Activated B cell treated with CpG ODN at 0.5 μM for 24 hours (primary cell): ENCODE results near the gene STEAP3. TPM values are rescaled to one million over a fixed set of nuclear protein-coding genes. Genes with fewer than 3 reads are reported as not detected.

Experiments used
- ATAC-seq: fragments of 200-7000 bp; cut with Tn5 transposase; one replicate; pipeline ENCODE4 v1.10.0; 2021; ENCODE audit warnings: low read depth, mild to moderate bottlenecking, moderate library complexity
- CTCF ChIA-PET: fragments of 350-600 bp; sonication (Branson Sonifier 250); formaldehyde crosslinking; loops from one replicate; lab custom pipeline; 2021; ENCODE audit warnings: antibody characterized with exemption; lab: Charles Lee
- POLR2A ChIA-PET: fragments of 350-600 bp; sonication (Branson Sonifier 250); formaldehyde crosslinking; loops from one replicate; lab custom pipeline; 2021; ENCODE audit warnings: antibody characterized with exemption; lab: Charles Lee
- DNase-seq: peaks from one replicate; pipeline ENCODE4 v3.0.0; 2022
- H3K27ac Mint-ChIP-seq: one replicate; pipeline ENCODE4 v1.8.0; 2020; ENCODE audit warnings: mixed read lengths
- H3K27me3 Mint-ChIP-seq: one replicate; pipeline ENCODE4 v1.8.0; 2021; ENCODE audit warnings: mixed read lengths
- H3K36me3 Mint-ChIP-seq: one replicate; pipeline ENCODE4 v1.8.0; 2021; ENCODE audit warnings: low read depth, mixed read lengths
- H3K4me1 Mint-ChIP-seq: one replicate; pipeline ENCODE4 v1.8.0; 2021; ENCODE audit warnings: mixed read lengths
- H3K4me3 Mint-ChIP-seq: one replicate; pipeline ENCODE4 v1.8.0; 2020; ENCODE audit warnings: mild to moderate bottlenecking, mixed read lengths
- H3K9me3 Mint-ChIP-seq: one replicate; pipeline ENCODE4 v1.8.0; 2020; ENCODE audit warnings: mixed read lengths
- CTCF ChIP-seq: fragments of 200-600 bp; IDR thresholded peaks from one replicate; pipeline ENCODE4 v1.8.0; 2022; ENCODE audit warnings: antibody characterized with exemption, mild to moderate bottlenecking
- intact Hi-C: fragments of 100-400 bp; cut with micrococcal nuclease; formaldehyde crosslinking; loops from one replicate; pipeline ENCODE4 v1.15.1; 2024
- total RNA-seq: library from RNA; stranded (reverse); gene quantifications from 2 replicates; pipeline ENCODE4 v1.2.3, GENCODE V29; 2022

Gene STEAP3
- total RNA-seq, 1 donor from 2014 or later: 1.1 TPM

- H3K4me1 Mint-ChIP-seq: peaks cover 3% of the 10 kb centered on the region
- H3K27ac Mint-ChIP-seq: no peak overlapping the region
- no peak for TF ChIP-seq CTCF
- ChIA-PET POLR2A (no interaction called here), CTCF (no interaction called here)
- peaks cover 17% of the 10 kb centered on the region for H3K27me3 Mint-ChIP-seq
- H3K4me3 Mint-ChIP-seq: no peak overlapping the region
- DNase-seq (no peak), ATAC-seq (no peak)
- H3K9me3 Mint-ChIP-seq: no peaks in the 10 kb centered on the region
- intact Hi-C loops: no loop called here
- H3K36me3 Mint-ChIP-seq: no peaks in the 10 kb centered on the region
Measured at GRCh38 chr2:119197529-119198239, 25.9 kb upstream of the STEAP3 start.

DNA sequence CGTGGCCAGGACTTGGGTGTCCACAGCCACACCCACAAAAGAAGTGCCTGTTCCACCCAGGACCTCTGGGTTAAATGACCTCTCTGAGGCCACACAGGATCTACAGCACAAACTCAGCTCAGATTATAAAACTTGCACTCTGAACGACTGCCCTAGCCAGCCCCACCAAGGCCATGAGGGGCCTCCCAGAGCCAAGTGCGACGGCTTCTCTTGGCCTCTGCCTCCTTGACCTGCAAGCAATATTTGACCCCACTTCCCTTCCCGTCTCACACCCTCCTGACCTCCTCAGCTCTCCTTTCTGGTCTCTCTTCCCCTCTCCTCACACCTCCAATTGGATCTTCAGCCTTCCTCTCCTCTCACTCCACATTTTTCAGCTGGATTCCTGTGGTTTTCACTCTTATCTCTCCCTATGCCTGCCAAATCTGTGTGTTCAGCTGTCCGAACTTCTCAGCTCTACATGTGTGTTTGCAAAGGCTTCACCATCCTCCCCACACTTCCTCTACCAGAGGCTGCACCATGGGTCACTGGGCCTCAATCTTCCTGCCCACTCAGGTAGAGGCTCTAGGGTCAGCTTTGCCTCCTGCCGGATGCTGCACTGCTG is 25.3 kb upstream of the STEAP3 start:
- ChIA-PET CTCF (no interaction called here), POLR2A (no interaction called here)
- Mint-ChIP-seq H3K36me3 (no peaks in the 10 kb centered on the region), H3K27ac (no peak overlapping the region), H3K4me1 (peaks cover 6% of the 10 kb centered on the region), H3K27me3 (peaks cover 16% of the 10 kb centered on the region), H3K4me3 (no peak overlapping the region), H3K9me3 (no peaks in the 10 kb centered on the region)
- DNase-seq (no peak), ATAC-seq (no peak)
- intact Hi-C loops: no loop called here
- TF ChIP-seq CTCF: no peak

DNA sequence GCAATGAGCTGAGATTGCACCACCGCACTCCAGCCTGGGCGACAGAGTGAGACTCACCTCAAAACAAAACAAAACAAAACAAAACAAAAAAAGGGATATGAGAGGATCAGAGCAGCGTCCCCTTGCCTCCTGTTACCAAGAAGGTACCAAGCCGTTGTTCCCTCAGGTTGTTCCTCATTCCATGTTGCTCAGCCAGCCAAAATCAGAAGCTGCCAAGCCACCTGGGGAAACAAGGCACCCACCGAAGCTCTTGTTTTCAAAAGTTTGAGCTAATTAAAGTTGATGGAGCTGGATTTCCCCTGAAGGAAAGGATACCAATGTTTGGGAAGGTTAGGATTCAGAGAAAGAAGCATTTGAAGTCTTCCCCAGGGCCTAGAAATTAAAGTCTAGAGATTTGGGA is 21.8 kb upstream of the STEAP3 start:
- H3K36me3 Mint-ChIP-seq: no peaks in the 10 kb centered on the region
- no peaks in the 10 kb centered on the region for H3K9me3 Mint-ChIP-seq
- no peak for DNase-seq
- ChIA-PET POLR2A (no interaction called here), CTCF (no interaction called here)
- intact Hi-C loops: no loop called here
- no peak overlapping the region for H3K4me3 Mint-ChIP-seq
- H3K4me1 Mint-ChIP-seq: peaks cover 6% of the 10 kb centered on the region
- H3K27me3 Mint-ChIP-seq: peaks cover 3% of the 10 kb centered on the region
- ATAC-seq: no peak
- no peak overlapping the region for H3K27ac Mint-ChIP-seq
- no peak for TF ChIP-seq CTCF

GRCh38 chr2:119202610-119203310 is 20.9 kb upstream of the STEAP3 start:
- ChIA-PET CTCF (no interaction called here), POLR2A (no interaction called here)
- Mint-ChIP-seq H3K4me3 (no peak overlapping the region), H3K36me3 (no peaks in the 10 kb centered on the region), H3K4me1 (peaks cover 6% of the 10 kb centered on the region), H3K27ac (no peak overlapping the region), H3K27me3 (peaks cover 3% of the 10 kb centered on the region), H3K9me3 (no peaks in the 10 kb centered on the region)
- DNase-seq (no peak), ATAC-seq (no peak)
- TF ChIP-seq CTCF: no peak
- intact Hi-C loops: no loop called here

DNA sequence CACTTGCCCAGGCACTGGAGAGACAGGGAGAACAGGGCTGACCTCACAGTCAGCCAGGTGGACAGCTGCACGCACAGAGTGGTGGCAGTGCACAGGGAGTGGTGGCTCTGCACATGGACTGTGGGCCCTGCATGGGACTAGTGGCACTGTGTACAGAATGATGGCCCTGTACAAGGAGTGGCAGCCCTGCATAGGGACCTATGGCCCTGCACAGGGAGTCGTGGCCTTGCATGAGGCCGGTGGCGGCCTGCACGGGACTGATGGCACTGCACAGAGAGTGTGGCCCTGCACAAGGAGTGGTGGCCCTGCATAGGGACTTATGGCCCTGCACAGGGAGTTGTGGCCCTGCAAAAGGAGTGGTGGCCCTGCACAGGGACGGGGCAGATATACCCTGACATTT is 19.1 kb upstream of the STEAP3 start:
- Mint-ChIP-seq H3K27ac (no peak overlapping the region), H3K36me3 (no peaks in the 10 kb centered on the region), H3K4me1 (peaks cover 6% of the 10 kb centered on the region), H3K4me3 (no peak overlapping the region), H3K9me3 (no peaks in the 10 kb centered on the region), H3K27me3 (no peaks in the 10 kb centered on the region)
- POLR2A ChIA-PET: no interaction called here
- intact Hi-C loops: no loop called here
- no peak for TF ChIP-seq CTCF
- CTCF ChIA-PET: no interaction called here
- DNase-seq (no peak), ATAC-seq (no peak)
